OCI-LY7 (cell line): ENCODE data around the gene EP300.

ENCODE experiments used
- EZH2phosphoT487 ChIP-seq: fragments of 200-600 bp; sonication (generic); IDR thresholded peaks from 2 replicates; pipeline ENCODE4 v1.6.1; 2018; ENCODE audit warnings: low read depth, borderline replicate concordance, mild to moderate bottlenecking, mixed run types, antibody characterized with exemption, low read length, moderate library complexity, mixed read lengths
- TF ChIP-seq, protein P1 (sequence below): fragments of 200-600 bp; sonication (generic); conservative IDR thresholded peaks from 2 replicates; pipeline ENCODE4 v1.5.1; 2014; ENCODE audit warnings: mild to moderate bottlenecking, antibody characterized with exemption, low read length, moderate library complexity, mixed read lengths

DNA sequence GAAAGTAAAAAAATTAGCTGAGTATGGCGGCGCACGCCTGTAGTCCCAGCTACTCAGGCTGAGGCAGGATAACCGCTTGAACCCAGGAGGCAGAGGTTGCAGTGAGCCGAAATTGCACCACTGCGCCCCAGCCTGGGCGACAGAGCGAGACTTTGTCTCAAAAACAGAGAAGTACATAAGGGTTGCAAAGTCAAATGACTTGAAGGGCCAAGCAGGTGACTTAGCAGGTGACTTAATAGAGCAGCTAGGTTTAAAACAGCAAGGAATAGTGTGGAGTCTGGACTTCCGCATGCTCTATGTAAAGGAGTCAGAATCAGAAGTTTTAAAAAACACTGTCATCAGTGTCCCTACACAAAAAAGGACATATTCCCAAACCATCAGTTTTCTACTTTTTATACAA lies 31.7 kb downstream of the EP300 start:
- TF ChIP-seq, protein P1, sequence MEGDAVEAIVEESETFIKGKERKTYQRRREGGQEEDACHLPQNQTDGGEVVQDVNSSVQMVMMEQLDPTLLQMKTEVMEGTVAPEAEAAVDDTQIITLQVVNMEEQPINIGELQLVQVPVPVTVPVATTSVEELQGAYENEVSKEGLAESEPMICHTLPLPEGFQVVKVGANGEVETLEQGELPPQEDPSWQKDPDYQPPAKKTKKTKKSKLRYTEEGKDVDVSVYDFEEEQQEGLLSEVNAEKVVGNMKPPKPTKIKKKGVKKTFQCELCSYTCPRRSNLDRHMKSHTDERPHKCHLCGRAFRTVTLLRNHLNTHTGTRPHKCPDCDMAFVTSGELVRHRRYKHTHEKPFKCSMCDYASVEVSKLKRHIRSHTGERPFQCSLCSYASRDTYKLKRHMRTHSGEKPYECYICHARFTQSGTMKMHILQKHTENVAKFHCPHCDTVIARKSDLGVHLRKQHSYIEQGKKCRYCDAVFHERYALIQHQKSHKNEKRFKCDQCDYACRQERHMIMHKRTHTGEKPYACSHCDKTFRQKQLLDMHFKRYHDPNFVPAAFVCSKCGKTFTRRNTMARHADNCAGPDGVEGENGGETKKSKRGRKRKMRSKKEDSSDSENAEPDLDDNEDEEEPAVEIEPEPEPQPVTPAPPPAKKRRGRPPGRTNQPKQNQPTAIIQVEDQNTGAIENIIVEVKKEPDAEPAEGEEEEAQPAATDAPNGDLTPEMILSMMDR, result no peak
- TF ChIP-seq EZH2phosphoT487, result no peak
